Adrenal gland (tissue), 12 donors: ENCODE results near the gene POU2F3. TPM values are rescaled to one million over a fixed set of nuclear protein-coding genes. Genes with fewer than 3 reads are reported as not detected.
A peak's percentile ranks its signal among the peaks of the same experiment; 100 is the strongest.

Experiments
- DNase-seq, 7 donors: peaks; one replicate each; pipeline ENCODE4 v3.0.0-alpha.2; 2019 to 2020
- H3K27ac ChIP-seq, 5 donors: fragments of 200-600 bp; sonication (generic) in 4 of 5; 1 replicate in 3 of 5; 2 replicates in 2 of 5; pipeline versions ENCODE4 v1.5.1 to v1.8.0; 2016 to 2020; ENCODE audit warnings: mild to moderate bottlenecking in 1 of 5
- H3K27me3 ChIP-seq: fragments of 200-600 bp; 2 replicates; pipeline ENCODE4 v1.8.0; 2021
- H3K36me3 ChIP-seq, 2 donors: fragments of 200-600 bp; replicated peaks in 1 of 2; 1 replicate in 1 of 2; 2 replicates in 1 of 2; pipeline versions ENCODE4 v1.5.1 to v1.8.0; 2018 to 2022
- H3K4me1 ChIP-seq, 2 donors: fragments of 200-600 bp; replicated peaks in 1 of 2; 1 replicate in 1 of 2; 2 replicates in 1 of 2; pipeline versions ENCODE4 v1.5.1 to v1.8.0; 2018 to 2021
- H3K4me3 ChIP-seq, 4 donors: fragments of 200-600 bp; sonication (generic) in 3 of 4; one replicate each; pipeline ENCODE4 v1.5.1; 2016 to 2018
- H3K9me3 ChIP-seq, 3 donors: fragments of 200-600 bp; sonication (generic) in 1 of 3; replicated peaks in 1 of 3; 1 replicate in 2 of 3; 2 replicates in 1 of 3; pipeline versions ENCODE4 v1.5.1 to v1.8.0; 2016 to 2021
- CTCF ChIP-seq, 6 experiments: fragments of 450-650 bp in 4 of 6; fragments of 200-600 bp in 2 of 6; sonication (generic) in 1 of 6; IDR thresholded peaks; 1 replicate in 5 of 6; 2 replicates in 1 of 6; pipeline versions ENCODE4 v1.5.1 to v1.8.0; 2016 to 2021; ENCODE audit warnings: antibody characterized with exemption in 6 of 6, mild to moderate bottlenecking in 2 of 6, moderate library complexity in 1 of 6
- POLR2A ChIP-seq, 2 donors: fragments of 450-650 bp; IDR thresholded peaks; one replicate each; pipeline ENCODE4 v1.6.1; 2017; ENCODE audit warnings: antibody characterized with exemption in 2 of 2, mild to moderate bottlenecking in 2 of 2, moderate library complexity in 1 of 2
- whole genome bisulfite sequencing, 4 donors: extraction: QIAGEN DNeasy Blood & Tissue Kit in 2 of 4; methylation state at CpG; one replicate each; pipeline versions ENCODE4 v1.1.5 to v1.1.7; 2013 to 2017; 5-methylcytosine and 5-hydroxymethylcytosine counted together
- intact Hi-C, 2 donors: fragments of 100-400 bp; cut with DNase I; formaldehyde crosslinking; loops; one replicate each; pipeline versions ENCODE4 v1.14.1 to v1.15.0; 2022 to 2023
- polyA plus RNA-seq, 3 donors: library from polyadenylated mRNA; stranded (reverse); fragments of 200-250 nt in 2 of 3; fragments of 350-450 nt in 1 of 3; fragmentation: Illumina TruSeq in 1 of 3; extraction: RNeasy Lipid Tissue Mini Kit (QIAGEN cat#74804) in 1 of 3; gene quantifications; one replicate each; pipeline ENCODE4 v1.2.3, GENCODE V29; 2013 to 2014
- total RNA-seq, 9 donors: library from RNA; depleted of rRNA in 4 of 9; stranded (reverse); fragments of >200 nt in 4 of 9; fragments of 120-200 nt in 1 of 9; fragmentation: NEBNext Ultra II Directional in 1 of 9; extraction: Animal tissue kit (Norgen Biotek cat#: 25700) in 1 of 9; gene quantifications; one replicate each; pipeline versions ENCODE4 v1.1.0 to v1.2.4, GENCODE V29; 2013 to 2023
- donor health status: healthy with polysubstance abuse.
- donor health status: Bipolar disorder and iron deficiency.
- donor health status: DM: yes; HTN: yes; CAD: no.
- donor health status: DM: no; HTN: no; CAD: no.
- donor health status: DM: no; HTN: no; CAD: no.
- donor health status: DM: yes; HTN: yes; CAD: no.

Gene POU2F3
- total and polyA plus RNA-seq, 12 donors, result 0.07 to 1.4 (median 0.17) TPM; not detected in 3

GRCh38 chr11:120235024-120235628, 4.8 kb upstream of the POU2F3 start:
- TF ChIP-seq POLR2A (IDR thresholded peaks at IDR 0.05), result no peak
- TF ChIP-seq CTCF (IDR thresholded peaks at IDR 0.05), result peak; percentile 40 to 74 (median 63)
- 30 to 48% (median 34%) methylated on average over 4 to 8 of the region's 8 CpGs for WGBS, 4 donors
- H3K9me3 ChIP-seq, result no peaks in the 10 kb centered on the region
- DNase-seq, result peak in 5 of 7 donors; percentile 49 to 89 (median 57)
- H3K27ac ChIP-seq, result no peak overlapping the region
- no peak overlapping the region for H3K4me3 ChIP-seq
- peaks cover 11% of the 10 kb centered on the region for H3K27me3 ChIP-seq
- H3K36me3 ChIP-seq, result no peaks in the 10 kb centered on the region
- intact Hi-C loops, result loop anchor here in 1 of 2 donors (2.0 kb wide), 1 partner anchor 66 kb away; no protein-coding TSS in a partner anchor
- peaks cover 0 to 4% of the 10 kb centered on the region in 2 donors for H3K4me1 ChIP-seq

GRCh38 chr11:120236169-120237107, 3.5 kb upstream of the POU2F3 start:
- H3K4me1 ChIP-seq, result peaks cover 0 to 4% of the 10 kb centered on the region in 2 donors
- peaks cover 21% of the 10 kb centered on the region for H3K27me3 ChIP-seq
- DNase-seq, result no peak
- no peaks in the 10 kb centered on the region for H3K9me3 ChIP-seq
- TF ChIP-seq POLR2A (IDR thresholded peaks at IDR 0.05) (no peak), CTCF (IDR thresholded peaks at IDR 0.05) (no peak)
- H3K27ac ChIP-seq, result no peak overlapping the region
- WGBS, 4 donors, result 60 to 68% (median 63%) methylated on average over 5 of the region's 5 CpGs
- no peak overlapping the region for H3K4me3 ChIP-seq
- no peaks in the 10 kb centered on the region for H3K36me3 ChIP-seq
- intact Hi-C loops, result no loop called here

- no peak overlapping the region for H3K27ac ChIP-seq
- 83 to 89% (median 87%) methylated on average over 10 to 11 of the region's 11 CpGs for WGBS, 4 donors
- no peaks in the 10 kb centered on the region for H3K36me3 ChIP-seq
- intact Hi-C loops, result no loop called here
- no peak for TF ChIP-seq POLR2A (IDR thresholded peaks at IDR 0.05)
- no peak for TF ChIP-seq CTCF (IDR thresholded peaks at IDR 0.05)
- no peak for DNase-seq
- H3K27me3 ChIP-seq, result peaks cover 34% of the 10 kb centered on the region
- H3K9me3 ChIP-seq, result no peaks in the 10 kb centered on the region
- H3K4me3 ChIP-seq, result no peak overlapping the region
- peaks cover 0 to 4% of the 10 kb centered on the region in 2 donors for H3K4me1 ChIP-seq
These were observed 846 bp upstream of the POU2F3 start for GRCh38 chr11:120238968-120239620.

- TF ChIP-seq CTCF (IDR thresholded peaks at IDR 0.05), result no peak
- no peak for TF ChIP-seq POLR2A (IDR thresholded peaks at IDR 0.05)
- H3K27me3 ChIP-seq, result peaks cover 34% of the 10 kb centered on the region
- no peaks in the 10 kb centered on the region for H3K36me3 ChIP-seq
- intact Hi-C loops, result loop anchor here in 1 of 2 donors (5.0 kb wide), 1 partner anchor 51 kb away; no protein-coding TSS in a partner anchor
- peaks cover 0 to 4% of the 10 kb centered on the region in 2 donors for H3K4me1 ChIP-seq
- no peak overlapping the region for H3K27ac ChIP-seq
- no peak for DNase-seq
- H3K4me3 ChIP-seq, result no peak overlapping the region
- 90 to 100% (median 100%) methylated on average over 2 of the region's 2 CpGs for WGBS, 4 donors
- H3K9me3 ChIP-seq, result no peaks in the 10 kb centered on the region
These were observed 926 bp downstream of the POU2F3 start for GRCh38 chr11:120240866-120241265.
